ENCODE data around the gene ST6GALNAC3.
"Not testable (repeated sequence)": the region's sequence is repeated elsewhere in the genome, so short reads cannot be mapped to it uniquely, and the experiment has no call there.

Gene ST6GALNAC3

GRCh38 chr1:76075877-76076276, 1.3 kb downstream of the ST6GALNAC3 start:
- DNase-seq, result no peak

DNA sequence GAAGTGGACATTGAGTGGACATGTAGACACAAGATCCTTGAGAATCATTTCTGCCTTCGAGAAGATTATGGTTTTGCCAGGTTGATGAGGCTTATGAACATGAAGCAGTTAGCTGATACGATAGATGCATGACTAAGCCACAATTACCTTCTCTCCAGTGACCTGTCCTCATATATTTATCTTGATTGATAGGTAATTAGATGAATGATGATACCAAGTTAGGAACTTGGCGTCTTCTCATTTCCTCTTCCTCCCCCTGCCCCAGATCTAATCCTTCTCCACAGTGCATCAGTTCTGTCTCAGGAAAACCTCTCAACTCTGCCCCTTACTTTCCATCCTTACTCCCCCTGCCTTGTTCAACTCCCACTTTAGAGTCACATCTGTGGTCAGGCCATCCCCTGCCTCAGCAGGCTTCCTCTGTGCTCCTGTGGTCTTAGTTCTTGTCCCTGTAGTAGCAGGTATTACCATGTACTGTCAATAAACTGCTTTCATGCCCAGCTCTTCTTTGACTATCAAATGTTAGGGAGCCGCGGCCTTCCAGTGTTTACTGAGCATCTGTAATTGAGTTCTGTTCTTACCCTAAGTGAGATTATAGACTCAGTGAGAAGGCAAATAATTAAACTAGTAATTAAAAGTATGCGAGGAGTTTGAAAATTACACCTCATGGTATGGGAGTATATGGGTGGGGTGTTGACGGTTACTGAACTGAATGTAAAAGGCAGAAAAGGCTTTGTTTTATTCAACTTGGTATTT, 5.1 kb downstream of the ST6GALNAC3 start:
- DNase-seq, result no peak

GRCh38 chr1:76080552-76081079, 6.1 kb downstream of the ST6GALNAC3 start:
- no peak for DNase-seq

GRCh38 chr1:76082062-76082461, 7.5 kb downstream of the ST6GALNAC3 start:
- no peak for DNase-seq

DNA sequence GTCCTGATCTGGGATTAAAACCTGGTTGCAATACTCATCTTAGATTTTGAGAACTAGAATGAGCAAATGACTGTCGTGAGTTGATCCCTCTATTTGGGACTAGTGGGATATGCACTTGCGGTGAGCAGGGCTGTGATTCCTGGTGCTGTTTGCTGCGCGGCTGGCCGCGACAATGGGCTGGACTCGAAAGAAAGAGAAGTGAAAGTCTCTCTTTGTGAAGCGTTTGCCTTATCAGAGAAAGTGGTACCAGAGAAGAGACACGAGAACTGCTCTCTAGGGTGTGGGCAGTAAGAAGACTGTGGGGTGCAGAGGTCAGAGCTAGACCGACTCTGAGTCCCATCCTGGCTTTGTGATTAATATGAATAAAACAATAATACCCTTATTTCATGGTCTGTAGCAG, 8.6 kb downstream of the ST6GALNAC3 start:
- DNase-seq, result no peak

DNA sequence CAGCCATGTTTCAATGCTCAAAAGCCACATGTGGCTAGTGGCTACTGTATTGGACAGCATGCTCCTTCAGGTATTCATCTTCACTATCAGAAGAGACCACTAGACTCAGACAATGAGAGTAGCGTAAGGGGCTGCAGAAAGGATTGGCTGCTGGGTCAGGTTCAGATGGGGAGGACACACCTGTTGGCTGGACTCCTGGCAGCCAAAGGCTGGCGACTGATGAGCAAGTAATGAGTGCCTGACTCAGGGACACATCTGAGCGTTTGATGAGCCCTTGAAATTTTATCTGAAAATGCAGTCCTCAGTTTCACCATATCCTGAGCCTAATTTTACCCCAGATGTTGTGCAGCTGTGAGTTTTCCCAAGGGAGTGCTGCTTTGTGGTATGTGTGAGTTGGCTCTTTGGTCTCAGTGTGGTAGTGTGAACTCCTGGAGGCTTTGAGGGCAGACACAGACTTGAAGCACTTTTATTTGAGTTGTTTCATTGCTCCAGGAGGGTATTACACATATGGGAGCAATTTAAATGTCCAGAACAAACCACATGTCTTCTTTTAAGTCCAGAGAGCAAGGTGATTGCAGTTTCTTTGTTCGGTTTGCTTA, 9.6 kb downstream of the ST6GALNAC3 start:
- no peak for DNase-seq

- no peak for DNase-seq
Measured at GRCh38 chr1:76084685-76085084, 10.1 kb downstream of the ST6GALNAC3 start.

DNA sequence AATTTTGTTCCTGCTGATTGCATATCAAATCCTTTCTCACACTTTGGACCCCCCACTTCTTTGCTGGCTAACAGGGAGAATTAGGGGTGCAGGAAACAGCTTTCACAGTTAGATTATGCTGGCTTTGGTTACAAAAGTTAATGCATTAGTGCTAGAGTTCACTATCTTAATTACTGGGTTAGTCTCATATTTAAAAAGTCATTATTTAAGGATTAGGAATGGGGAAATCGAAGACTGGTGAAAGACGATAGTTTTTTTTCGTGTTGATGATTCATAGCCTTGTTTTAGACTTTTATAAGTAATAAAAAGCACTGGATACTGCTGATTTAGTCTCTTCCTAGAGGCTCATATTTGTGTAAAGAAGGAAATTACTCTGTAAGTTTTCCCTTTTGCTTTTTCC, 11.6 kb downstream of the ST6GALNAC3 start:
- DNase-seq, result no peak

- no peak for DNase-seq
Measured at GRCh38 chr1:76086597-76086996, 12.1 kb downstream of the ST6GALNAC3 start.

DNA sequence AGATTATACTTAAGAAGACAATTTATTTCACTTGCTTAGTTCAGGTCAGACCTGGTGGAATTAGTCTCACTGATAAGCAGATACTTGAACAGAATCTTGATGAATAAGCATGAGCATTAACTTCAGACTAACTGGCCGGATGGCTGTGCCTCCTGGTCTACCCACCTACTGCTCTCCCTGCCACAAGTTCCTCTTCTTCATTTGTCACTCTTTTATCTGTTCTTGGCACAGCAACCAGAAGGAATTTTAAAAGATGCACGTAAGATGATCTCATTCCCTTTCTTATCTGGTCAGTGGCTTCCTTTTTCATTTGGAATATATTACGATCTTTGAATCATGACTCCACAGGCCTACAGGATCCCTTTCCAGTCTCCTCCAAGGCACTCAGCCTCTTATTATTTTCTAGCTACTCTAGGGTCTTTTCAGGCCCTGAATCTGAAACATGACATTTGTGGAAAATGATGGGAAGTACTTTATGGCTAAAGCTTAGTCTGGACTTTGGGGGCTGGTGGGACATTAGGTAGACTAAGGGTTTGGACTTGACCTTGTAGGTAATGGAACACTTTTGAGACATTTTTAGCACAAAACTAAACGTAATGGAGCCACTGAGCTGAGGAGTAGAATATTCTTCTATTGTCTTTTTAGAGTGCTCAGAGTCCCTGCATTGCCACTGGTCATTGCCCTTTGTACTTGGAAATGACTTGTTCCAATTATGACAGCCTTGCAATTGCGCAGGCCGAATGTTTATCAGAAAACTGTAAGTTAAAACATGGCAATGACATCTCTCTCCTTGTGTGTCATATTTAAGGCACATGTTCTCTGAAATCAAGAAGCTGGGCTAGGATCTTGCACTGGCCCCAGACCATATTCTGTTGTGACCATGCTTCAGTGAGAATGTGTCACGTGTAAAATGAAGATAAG, 16.0 kb downstream of the ST6GALNAC3 start:
- DNase-seq, result no peak

DNA sequence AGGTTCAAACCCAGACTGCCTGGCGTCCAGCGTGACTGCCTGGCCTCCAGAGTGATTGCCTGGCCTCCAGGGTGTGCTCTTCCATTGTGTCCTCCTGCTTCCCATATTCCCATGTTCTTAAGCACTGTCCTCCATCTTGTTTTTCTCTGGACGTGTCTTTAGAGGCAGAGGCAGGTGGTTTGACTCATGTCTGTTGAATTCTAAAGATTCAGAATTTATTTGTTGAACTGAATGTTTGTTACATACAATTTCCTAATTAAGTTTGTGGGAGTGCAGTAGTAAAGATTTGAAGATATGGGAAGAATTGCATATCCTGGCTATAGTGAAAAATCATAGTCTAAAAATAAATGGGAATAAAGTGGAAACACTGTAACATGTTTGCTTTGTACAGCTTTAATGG, 18.3 kb downstream of the ST6GALNAC3 start:
- no peak for DNase-seq

- DNase-seq, result no peak
Measured at GRCh38 chr1:76093522-76094312, 19.2 kb downstream of the ST6GALNAC3 start.

DNA sequence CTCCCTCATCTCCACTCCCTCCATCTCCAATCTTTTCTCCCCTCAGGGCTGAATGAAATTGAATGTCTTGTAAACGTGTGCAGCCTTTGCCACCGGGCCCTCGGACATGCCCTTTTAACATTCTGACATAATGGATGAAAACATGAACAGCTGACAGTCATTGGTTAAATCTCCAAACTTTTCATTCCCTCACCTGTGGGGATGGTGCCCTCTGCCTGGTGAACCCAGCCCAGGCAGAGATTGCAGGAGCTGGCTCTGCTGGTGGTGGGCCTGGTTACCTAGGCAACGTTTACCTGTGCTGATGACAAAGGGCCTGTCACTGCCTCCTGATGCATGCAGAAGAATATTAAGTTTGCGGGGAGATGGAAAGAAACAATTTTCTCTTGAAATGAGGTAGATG, 21.3 kb downstream of the ST6GALNAC3 start:
- DNase-seq, result no peak

- DNase-seq, result not testable (repeated sequence)
Measured at GRCh38 chr1:76097064-76097463, 22.5 kb downstream of the ST6GALNAC3 start.

GRCh38 chr1:76098845-76099244, 24.3 kb downstream of the ST6GALNAC3 start:
- DNase-seq, result no peak

GRCh38 chr1:76101548-76101947, 27.0 kb downstream of the ST6GALNAC3 start:
- DNase-seq, result no peak

DNA sequence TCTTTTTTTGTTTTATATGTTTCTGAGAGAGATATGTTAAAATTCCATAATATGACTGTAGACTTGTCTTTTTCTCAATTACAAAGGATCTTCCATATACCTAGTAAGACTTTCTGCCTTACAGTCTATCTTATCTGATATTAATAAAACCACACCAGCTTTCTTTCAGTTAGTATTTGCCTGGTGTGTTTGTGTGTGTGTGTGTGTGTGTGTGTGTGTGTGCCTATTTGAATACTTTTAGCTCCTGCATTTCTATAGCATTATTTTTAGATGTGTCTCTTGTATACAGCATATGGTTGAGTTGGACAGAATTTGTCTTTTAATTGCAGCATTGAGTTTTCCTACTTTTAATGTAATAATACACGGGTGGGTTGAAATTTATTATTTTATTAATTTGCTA, 27.5 kb downstream of the ST6GALNAC3 start:
- DNase-seq, result no peak

GRCh38 chr1:76103034-76103433, 28.5 kb downstream of the ST6GALNAC3 start:
- DNase-seq, result no peak

DNA sequence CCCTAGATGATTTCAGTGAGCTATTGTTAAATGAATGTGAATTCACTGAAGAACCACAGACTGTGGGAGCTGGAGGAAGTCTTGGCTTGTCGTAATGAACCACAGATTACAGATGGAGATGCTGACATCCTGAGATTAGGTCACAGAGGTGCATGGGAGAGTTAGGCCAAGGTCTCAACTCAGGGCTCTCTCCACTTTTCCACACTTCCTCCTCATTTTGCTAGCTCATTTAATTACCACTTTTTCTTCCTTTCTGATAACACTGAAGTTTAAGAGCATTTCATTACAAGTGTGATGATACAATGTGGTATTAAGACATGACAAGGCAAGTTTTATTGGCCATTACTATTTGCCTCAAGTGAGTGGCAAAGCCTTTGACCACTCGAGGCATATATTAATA, 30.8 kb downstream of the ST6GALNAC3 start:
- DNase-seq, result no peak

DNA sequence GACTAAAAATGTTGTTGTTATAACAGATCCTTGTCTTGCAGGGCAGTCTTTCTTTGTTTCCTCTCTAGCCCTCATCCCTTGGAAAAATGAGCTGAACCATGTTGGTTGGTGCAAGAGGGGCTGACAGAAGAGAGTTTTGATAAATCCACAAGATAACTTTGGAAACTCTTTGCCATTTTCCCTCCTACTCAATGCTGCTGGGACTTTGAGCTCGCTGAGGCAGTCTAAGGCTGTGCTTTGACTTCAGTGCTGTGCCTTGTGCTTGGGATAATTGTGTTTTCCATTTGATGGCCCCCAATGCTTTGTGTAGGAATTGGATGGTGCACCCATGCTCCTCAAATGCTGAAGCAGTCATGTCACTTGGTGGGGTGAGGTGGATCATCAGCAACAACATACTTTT, 31.7 kb downstream of the ST6GALNAC3 start:
- no peak for DNase-seq

DNA sequence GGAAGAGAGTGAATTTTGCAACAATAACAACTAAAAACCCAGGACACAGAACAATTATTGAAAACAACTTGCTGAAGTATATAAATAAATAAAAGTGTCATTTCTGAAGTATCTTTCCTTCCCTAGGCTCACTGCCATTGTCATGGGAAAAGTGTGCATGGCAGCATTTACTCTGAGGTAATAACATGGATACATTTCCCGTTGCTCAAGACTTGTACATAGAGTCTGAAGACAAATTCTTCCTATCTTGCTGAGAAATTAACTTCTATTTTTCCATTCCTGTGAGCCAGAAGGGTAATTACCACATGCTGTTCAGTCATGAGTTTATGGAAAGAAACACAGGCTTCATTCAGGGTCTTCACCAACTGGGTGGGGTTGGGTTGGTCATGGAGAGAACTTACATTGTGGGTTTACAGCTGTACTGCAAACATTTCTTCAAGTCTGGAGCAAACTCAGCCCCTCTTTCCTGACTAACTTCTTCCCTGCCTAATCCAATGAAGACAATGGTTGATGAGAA, 32.2 kb downstream of the ST6GALNAC3 start:
- no peak for DNase-seq

DNA sequence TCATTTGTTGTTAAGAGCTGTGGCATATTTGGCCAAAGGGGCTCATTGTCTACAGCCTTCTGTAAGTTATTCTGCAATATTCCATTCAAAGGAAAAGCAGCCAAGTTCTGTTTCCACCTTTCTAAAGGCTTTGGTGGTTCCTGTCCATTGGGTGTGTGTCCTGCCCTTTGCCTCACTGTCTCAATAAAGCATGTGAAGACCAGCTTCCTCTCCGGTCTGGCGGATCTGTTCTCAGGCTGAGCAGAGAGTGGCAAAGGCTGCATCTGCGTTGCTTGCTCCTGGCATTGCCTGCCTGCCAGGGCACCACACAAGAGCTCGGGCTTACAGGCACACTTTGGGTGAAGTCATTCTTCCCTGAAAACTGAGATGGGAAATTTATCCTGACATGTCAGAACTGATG, 34.9 kb downstream of the ST6GALNAC3 start:
- no peak for DNase-seq

Data from stimulated activated CD4-positive, alpha-beta T cell treated with anti-CD3 and anti-CD28 coated beads, Interleukin-2, amount 100 ng/mL, for 48 hours (primary cell).